Activated T-helper 17 cell treated with anti-CD3 and anti-CD28 coated beads, Interleukin-2, amount 50 U/mL, for 72 hours (primary cell): Measurements from ENCODE around the gene PIGC. TPM values are rescaled to one million over a fixed set of nuclear protein-coding genes. Genes with fewer than 3 reads are reported as not detected.

Source experiments
- ATAC-seq: fragments of 150-1000 bp; cut with Tn5 transposase; replicated peaks from 2 replicates; pipeline ENCODE4 v1.10.0; 2021; ENCODE audit warnings: mild to moderate bottlenecking, moderate library complexity
- H3K27ac Mint-ChIP-seq: one replicate; pipeline ENCODE4 v1.8.0; 2022; ENCODE audit warnings: mixed read lengths
- H3K27me3 Mint-ChIP-seq: one replicate; pipeline ENCODE4 v1.8.0; 2022; ENCODE audit warnings: mixed read lengths
- H3K36me3 Mint-ChIP-seq: one replicate; pipeline ENCODE4 v1.8.0; 2022; ENCODE audit warnings: low read depth, mild to moderate bottlenecking, mixed read lengths
- H3K4me1 Mint-ChIP-seq: one replicate; pipeline ENCODE4 v1.8.0; 2022; ENCODE audit warnings: mixed read lengths
- H3K4me3 Mint-ChIP-seq: one replicate; pipeline ENCODE4 v1.8.0; 2022; ENCODE audit warnings: mild to moderate bottlenecking, mixed read lengths
- H3K9me3 Mint-ChIP-seq: one replicate; pipeline ENCODE4 v1.8.0; 2022; ENCODE audit warnings: mixed read lengths
- total RNA-seq, 2 donors: library from RNA; stranded (reverse); gene quantifications; one replicate each; pipeline ENCODE4 v1.2.3, GENCODE V29; 2022

PIGC gene
- total RNA-seq, 2 donors from 2014 or later: 11.3 to 13.3 TPM

GRCh38 chr1:172391976-172392375, 51.9 kb downstream of the PIGC start:
- peaks cover 20% of the 10 kb centered on the region for H3K4me1 Mint-ChIP-seq
- ATAC-seq: no peak
- no peaks in the 10 kb centered on the region for H3K9me3 Mint-ChIP-seq
- H3K4me3 Mint-ChIP-seq: no peak overlapping the region
- H3K27ac Mint-ChIP-seq: no peak overlapping the region
- H3K36me3 Mint-ChIP-seq: no peaks in the 10 kb centered on the region
- no peaks in the 10 kb centered on the region for H3K27me3 Mint-ChIP-seq

Other genes starting within 250 kb of the PIGC start
- gene C1orf105, start 23.4 kb downstream of the PIGC start, total RNA-seq: under 1 TPM in 1 of 2 donors, not detected in 1; 0.37 TPM
- 10 to 100 TPM; 21.0 to 34.5 TPM for gene SUCO, start 89.1 kb upstream of the PIGC start, total RNA-seq
- gene FASLG, start 215.0 kb upstream of the PIGC start, total RNA-seq: 10 to 100 TPM in 1 of 2 donors, 1 to 10 TPM in 1; 2.7 to 11.3 TPM